Fibroblast of skin of left quadriceps (primary cell): ENCODE results near the gene ZNF827.
"Not testable (repeated sequence)": the region's sequence is repeated elsewhere in the genome, so short reads cannot be mapped to it uniquely, and the experiment has no call there.

Experiments
- DNase-seq, 2 experiments: peaks; one replicate each; pipeline ENCODE4 v3.0.0-alpha.2; 2013; ENCODE audit warnings: low read depth in 2 of 2

ZNF827 gene

DNA sequence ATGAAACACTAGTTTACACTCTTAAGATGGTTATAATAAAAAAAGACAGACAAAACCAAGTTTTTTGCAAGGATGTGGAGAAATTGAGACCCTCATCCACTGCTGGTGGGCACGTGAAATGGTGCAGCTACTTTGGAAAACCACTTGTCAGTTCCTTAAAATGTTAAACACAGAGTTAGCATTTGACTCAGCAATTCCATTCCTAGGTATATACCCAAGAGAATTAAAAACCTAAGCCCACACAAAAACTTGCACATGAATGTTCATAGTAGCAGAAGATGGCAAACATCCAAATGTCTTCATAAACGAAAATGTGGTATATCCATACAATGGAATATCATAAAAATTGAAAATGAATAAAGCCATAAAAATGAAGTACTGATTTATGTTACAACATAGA, 75.4 kb downstream of the ZNF827 start:
- no peak for DNase-seq

DNA sequence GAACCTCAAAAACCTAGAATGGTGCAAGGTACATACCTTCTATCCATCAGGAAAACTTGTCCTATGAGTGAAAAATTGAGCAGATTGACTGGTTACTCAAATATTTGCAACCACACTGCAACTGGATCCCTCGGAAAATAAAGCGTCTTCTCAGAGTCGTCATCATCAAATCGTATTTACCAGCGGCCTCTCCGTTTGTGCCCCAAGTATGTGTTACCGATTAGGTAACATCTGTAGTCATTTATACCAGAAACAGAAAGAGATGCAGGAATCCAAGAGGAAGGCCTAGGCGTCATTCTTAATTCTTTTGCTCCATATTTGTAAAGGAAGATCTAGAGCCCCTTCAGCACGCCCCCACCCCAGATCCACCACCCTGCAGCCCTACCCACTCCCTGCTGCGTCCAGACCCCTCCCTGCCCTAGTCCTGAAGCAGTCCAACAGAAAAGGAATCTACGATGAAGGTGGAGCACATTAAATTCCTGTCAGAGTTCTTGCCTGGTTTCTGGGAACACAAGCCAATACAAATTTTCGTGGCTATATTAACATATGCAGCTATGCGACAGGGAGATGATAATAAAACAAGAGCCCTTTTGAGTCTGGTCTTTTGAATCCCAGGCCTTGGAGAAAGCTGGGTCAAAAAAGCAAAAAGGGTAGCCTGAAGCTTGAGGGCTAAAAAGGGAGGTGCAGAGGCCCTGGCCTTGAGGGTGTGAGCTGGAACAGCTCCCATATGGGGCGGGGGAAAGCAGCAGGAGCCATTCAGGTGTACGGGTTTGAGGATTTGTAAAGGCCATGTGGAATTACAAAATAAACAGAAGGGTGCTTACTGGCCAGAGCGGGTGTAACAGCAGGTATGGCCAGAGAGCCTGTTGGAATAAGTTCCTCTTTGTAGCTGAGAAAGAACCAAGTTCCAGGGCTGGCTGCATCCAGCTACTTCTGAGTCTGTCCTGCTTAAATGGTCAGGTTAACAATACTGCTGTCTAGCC, 77.0 kb downstream of the ZNF827 start:
- DNase-seq, result peak in 1 of 2 experiments; percentile 57

DNA sequence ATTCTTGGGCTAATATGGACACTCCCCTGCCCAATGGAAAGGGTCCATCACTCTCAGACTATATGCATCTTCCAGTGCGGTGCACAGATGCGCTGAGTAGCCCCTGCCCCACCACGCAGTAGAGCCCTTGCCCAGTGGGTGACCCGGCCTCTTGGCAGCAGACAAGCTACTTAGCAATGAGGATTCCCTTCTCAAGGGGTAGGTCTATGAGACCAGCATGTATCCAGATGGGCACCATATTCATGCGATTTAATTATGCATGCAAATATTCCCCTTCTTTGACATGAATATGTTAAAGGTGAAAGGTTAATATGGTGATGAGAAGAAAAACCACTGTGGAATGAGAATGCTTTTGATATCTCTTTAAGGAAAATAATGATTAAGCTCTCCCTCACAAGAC, 77.7 kb downstream of the ZNF827 start:
- no peak for DNase-seq

DNA sequence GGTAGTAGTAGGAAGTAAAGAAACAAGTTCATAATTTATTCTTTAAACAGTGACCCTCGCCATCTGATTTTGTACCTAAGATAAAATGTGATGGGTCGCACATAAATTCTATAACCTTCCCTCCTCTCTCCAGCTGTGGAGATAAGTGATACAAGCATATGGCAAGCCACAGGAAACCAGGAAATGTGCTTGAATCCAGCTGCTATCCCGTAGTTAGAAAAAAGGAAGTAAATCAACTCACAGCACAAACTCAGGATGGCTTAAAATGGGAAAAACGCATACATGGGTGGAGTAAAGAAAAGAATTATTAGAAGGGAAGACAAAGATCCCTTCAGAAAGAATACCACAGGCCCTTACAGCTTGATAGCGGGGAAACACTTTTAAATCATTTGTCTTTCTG, 78.2 kb downstream of the ZNF827 start:
- DNase-seq, result no peak

DNA sequence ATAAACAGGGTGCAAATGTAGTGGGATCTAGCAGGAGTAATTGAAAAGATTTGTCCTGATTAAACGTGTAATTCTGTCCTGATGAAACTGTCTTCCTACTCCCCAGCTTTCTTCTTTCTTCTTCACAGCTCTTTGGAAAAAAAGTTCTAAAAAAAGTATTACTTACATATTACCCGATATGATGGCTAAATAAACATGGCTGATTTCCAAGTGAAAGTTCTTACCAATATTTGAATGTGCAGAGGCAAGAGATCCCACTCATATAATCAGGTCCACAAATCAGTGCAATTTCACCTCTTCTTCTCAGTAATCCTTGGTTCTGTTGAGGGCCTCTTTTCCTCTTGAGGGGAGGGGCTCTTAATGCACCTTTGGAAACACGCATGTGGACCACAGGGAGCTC, 78.7 kb downstream of the ZNF827 start:
- DNase-seq, result no peak

DNA sequence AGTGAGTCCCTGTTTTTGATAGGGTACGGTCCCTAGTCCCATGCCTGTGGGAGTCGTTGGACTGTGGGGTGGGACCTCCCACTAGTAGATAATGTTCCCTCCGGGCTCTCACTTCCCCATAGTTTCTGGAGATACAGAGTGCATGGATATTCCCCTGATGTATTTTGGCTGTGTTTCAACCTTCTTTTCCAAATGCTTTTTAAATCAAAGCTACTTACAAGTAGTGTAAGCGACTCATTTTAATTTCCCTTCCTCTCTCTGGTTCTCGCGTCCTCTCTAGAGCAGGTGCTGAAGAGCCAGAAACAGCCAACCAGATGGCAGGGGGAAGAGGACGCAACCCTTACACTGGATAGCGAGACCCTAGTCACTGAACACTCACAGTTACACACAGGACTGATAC, 79.2 kb downstream of the ZNF827 start:
- DNase-seq, result no peak

DNA sequence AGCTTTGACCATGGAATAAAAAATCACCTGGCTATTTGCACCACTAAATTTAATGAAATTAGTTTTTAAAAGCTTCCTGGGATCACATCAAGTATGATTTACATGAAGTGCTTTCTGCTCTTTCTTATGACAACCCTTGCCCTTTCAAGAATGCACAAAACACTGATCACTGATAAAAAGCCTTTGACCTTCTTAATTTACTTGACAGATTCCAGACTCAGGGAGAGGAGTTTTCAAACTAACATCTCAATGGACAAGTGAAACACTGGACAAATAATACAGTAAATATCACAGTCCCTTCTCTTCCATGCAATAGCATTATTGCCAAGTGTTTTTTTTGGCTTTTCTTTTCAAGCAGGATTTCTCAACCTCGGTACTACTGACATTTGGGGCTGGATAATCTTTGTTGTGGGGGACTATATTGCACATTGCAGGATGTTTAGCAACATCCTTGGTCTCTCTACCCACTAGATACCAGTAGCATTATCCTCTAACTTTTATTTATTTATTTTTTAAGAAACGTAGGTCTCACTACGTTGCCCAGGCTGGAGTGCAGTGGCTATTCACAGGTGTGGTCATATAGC, 86.3 kb downstream of the ZNF827 start:
- no peak for DNase-seq

DNA sequence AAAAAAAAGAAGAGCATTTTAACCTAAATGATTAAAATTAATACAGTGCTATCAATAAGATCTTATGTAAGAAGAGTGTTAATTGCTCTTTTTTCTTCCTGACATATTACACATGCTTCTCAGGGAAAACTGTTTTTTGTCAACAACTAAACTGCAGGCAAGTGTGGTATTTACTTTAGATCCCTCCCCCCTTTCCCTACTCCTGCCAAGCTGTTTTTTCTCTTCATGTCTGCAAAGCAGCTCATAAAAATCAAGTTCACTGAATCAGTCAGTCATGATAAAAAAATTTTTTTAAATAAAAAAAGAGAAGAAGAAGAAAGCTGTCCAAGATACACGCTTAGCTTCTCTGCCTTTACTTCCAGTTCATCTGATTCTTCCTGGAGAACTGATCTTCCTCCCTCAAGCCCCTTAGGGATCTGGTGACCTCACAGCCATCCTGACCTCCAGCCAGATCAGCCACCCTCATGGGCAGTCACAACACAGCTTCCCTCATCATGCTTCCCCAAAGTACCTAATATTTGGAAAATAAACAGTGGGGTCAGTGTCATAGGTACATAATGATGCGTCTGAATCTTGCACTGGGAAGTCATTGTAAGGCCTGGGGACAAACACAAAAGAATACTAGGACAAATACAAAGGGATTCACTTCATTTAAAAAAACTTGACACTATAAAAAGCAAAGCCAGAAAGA, 87.0 kb downstream of the ZNF827 start:
- no peak for DNase-seq

DNA sequence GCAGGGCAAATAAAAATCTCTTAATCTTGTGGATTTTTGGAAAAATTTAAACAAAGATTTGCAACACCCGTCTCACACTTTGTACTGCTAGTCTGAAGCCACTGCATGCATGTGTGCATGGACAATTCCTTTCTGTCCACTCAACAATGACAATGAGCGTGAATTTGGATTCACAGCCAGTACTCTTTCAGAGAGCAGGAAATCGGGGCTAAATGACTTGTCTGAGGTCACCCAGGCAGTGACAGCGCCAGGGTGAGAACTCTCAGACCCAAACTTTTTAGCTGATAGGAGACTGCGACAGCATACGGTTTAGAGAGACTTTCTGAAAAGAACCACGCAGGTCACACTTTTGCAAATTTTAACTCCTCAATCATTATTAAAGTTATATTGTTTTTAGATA, 90.9 kb downstream of the ZNF827 start:
- DNase-seq, result no peak

DNA sequence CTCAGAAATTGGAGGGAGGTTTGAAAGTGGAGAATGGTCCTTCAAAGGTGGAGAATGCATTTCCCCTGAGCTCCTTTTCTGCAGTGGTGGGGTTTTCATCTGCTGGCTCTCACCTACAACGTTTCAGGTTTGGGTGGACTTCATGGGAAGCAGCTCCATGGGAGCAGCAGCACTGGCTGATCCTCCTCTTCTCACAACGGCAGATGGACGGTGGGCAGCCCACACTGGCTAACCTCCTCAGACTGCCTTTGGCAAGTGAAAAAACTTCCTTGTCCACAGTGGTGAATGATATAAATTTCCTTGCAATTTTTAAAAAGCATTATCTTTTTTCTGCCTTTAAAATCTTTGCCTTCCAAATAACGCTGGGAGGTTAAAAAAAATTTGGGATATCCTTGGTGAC, 93.5 kb downstream of the ZNF827 start:
- DNase-seq, result no peak

DNA sequence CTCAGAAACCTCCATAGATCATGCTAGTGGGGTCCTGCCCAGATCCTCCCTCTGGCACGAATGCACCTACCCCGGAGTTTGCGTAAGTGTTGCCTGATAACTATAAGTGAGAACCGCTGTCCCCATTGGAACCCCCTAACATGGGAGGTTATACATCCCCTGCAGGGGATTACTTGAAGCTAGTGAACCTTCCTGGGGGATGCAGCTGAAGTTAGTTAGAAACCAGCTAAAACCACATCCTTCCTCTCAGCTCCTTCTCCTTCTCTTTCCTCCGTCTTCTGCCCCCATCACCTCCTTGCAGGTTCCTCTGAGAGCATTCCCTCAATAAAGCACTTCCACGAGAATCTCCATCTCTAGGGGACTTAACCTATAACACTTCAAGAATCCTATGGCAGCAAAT, 95.0 kb downstream of the ZNF827 start:
- no peak for DNase-seq

DNA sequence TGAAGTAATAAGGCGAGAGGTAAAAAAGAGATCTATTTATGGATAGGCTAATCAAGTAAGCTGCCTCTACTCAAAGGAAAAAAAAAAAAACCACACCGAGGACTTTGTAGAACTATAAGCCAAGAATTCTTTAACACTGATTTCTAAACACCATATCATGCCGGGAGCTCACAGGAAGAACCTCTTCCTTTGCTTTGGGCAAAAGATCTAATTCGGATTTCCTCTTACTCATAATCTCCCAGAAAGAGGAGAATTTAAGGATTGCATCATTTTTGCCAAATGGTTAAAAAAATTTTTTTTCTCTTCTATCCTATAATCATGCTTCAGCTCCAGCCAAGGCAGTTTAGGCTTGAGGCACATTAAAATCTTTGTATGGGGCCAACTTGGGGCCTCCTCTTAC, 95.5 kb downstream of the ZNF827 start:
- DNase-seq, result peak; percentile 75 to 76

DNA sequence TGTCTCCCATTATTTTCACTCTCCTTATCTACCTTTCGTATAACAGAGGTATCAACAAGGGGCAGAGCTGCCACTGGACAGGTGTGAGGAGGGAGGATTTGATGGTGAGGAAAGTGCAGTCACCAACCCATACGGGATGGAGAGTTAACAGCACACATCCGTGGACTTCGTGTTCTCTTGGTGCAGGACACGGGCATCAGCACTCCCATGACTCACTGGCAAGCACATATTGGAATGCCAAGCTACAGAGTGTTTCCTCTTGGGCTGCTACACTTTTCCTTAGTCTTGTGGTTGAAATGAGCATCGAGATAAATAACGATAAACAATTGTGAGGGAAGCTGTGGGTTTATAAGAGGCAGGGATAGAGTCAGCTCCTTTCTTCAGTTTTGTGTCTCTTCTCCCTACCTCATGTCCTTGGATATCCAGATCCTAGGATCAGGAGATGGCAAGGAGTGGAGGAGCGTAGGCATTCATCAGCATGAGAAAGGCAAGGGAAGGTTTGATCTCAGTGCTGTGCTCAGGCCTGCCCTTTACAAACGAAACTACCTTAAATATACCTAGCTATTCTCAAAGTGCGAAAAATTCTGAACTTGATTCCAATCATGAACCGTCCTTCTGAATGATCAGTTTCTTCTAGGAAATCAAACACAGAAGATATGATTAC, 96.3 kb downstream of the ZNF827 start:
- DNase-seq, result no peak

DNA sequence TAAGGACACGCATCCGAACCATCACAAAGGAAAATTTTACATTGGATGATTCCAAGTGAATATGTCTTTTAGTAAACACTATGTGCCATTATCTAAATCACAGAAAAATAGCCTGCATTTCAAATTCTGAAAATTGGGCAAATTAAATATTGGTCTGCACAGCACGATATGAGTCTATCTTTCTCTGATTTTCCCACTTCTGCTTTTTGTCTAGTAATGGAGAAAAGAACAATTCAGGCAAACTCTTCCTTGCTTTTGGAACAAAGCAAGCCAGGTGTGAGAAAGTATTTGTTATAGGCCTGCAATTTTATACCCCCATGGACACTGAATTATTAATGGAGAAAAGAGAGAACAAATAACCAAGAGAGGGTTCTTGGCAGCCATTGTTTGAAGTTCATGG, 97.8 kb downstream of the ZNF827 start:
- DNase-seq, result no peak

DNA sequence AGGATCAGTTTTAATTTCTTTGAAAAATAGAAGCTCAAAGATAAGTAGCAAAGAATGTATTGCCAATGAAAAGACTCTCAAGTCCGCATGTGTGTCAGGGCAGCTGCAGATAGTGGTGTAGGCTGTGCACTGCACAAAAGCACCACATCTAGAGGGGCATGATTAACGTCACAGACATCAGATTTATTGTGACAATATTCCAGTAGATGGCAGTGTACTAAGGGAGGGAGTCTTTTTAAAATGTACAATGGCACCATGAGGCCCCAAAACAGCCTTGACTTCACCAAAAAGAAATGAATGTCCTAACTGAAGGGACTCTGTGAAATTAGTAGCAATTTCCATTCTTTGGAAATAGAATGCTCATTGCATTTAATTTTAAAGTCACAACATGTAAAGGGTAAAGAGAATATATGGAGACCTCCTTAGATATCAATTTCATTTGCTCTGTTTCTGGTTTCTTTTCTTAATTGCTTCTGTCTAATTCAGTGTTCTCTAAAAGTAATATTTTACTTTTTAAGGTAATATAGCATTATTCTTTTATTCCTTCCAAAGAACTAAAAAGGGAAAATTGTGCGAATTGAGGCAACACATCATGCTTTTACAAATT, 98.4 kb downstream of the ZNF827 start:
- DNase-seq, result no peak

DNA sequence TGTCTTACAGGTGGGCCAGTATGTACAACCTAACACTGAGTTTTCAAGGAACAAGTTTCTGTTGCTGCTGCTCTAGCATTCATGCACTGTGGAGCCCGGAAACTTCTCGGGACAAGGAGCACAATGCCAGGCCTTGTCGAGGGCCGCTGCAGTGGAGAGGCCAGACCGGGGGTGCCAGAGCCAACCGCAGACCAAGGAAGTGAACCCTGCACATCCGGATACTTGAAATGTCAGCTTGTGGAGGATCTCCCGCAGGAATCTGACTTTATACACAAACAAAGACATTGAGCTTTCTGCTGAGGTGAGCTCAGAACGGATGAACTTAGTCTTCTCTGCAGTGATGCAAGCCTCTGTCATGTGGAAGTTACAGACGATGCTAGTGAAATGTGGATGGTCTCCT, 99.5 kb downstream of the ZNF827 start:
- no peak for DNase-seq

DNA sequence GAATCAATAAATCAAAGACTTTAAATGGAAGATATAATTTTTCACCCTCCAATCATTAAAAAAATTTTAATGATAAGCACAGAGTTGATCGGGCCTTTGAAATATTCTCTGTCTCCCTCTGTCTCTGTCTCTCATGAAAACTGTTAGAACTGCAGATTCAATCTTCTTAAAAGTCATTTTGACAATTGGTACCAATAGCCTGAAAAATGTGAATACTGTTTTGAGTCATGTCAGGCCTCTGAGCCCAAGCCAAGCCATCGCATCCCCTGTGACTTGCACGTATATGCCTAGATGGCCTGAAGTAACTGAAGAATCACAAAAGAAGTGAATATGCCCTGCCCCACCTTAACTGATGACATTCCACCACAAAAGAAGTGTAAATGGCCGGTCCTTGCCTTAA, 106.2 kb downstream of the ZNF827 start:
- not testable (repeated sequence) for DNase-seq

DNA sequence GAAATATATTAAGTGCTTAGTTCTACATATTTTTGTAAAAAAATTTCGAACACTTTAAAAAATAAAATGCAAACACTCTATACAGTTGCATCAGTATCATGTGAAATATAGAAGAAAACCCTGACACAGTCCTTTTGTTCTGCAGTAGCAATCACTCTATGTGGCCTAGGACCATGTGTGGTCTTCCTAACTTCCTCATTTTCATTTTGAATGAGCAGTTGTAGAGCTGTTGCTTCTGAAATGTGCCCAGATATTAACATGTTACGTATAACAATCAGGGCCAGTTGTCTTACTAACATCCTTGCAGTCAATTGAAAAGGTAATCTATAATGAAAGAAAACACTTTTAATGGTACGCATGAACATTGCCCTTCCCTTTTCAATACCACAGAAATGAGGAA, 107.9 kb downstream of the ZNF827 start:
- no peak for DNase-seq

DNA sequence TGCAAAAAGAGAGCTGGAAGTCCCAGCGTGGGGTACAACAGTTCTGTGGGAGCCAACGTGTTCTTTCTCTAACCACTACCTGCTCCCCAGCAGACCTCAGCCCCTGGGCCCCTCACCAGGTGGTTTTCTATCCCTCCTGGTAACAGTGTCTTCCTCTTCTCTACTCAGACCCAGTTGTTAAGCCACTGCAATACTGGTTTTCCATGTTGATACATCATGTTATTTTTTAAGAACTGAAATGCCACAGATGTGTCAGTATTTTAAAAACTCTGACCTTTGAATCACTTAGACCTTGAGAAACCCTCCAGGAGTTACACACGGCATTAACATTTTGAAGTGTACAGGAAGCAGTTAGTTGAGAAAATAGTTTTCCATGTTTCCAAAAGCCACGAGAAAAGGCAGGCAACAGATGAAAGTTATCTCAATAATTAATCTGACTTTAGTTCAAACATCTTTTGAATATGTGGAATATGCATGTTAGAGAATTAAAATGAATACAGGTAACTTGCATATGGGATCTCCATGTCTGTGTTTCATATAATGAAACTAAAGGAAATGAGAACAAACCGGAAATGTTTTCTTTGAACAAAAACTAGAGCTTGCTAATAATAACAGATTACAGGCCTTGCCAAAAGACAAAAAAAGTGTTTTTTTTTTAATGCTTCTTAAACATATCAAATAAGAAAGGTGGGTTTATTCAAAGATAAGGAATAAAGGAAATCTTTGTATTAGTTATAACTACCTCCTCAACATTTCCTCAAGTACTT, 108.8 kb downstream of the ZNF827 start:
- DNase-seq, result no peak

DNA sequence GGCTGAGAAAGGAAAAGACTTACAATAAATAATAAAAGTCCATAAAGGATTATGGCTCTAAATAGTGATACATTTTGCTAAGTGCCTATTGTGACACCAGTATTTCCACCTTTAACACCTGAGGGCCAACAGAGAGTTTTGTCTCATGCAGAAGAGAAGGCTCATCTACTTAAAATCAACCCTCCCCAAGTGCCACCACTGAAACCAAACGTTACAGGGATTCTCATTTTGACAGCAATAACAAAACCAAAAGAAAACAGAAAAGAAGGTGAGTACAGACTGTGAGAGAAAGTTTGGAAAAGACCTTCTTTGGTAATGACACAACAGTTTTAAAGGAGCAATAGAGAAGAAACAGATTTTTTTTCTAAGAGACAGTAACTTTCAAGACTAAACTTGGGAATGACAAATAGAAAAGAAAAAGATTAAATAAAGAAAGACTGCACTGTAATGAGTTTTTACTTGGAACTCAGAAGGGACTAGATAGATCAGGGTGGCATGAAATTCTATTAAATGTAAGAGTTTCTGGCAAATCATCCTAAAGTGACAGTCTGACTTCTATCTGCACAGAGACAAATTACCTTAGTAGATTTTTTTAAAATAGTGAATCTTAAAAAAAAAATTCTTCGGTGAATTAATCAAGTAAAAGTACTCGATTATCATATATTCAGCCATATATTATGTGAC, 109.7 kb downstream of the ZNF827 start:
- no peak for DNase-seq
